ENCODE measurements around the gene GMDS.

GMDS gene

DNA sequence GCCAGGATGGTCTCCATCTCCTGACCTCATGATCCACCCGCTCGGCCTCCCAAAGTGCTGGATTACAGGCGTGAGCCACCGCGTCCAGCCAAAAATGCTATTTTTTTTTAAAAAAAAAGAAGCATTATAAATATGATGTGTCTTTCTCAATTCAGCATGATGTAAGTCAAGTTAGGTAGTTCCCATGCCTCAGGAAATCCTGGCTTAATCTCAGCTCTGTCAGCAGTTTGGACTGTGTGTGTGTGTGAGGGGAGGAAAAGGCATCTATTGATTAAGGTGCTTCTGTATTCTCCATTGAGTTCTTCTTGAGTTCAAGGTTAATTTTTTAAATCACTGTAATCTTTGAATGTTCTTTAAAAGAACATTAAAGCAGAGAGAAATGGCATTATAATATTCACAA, 51.5 kb downstream of the GMDS start:
- in situ Hi-C loops (cut with HindIII; ENCODE audit: low sequenced_read_pairs), result no loop called here
- DNase-seq (ENCODE audit: low read depth, low spot score), result no peak
- TF ChIP-seq, protein P1, sequence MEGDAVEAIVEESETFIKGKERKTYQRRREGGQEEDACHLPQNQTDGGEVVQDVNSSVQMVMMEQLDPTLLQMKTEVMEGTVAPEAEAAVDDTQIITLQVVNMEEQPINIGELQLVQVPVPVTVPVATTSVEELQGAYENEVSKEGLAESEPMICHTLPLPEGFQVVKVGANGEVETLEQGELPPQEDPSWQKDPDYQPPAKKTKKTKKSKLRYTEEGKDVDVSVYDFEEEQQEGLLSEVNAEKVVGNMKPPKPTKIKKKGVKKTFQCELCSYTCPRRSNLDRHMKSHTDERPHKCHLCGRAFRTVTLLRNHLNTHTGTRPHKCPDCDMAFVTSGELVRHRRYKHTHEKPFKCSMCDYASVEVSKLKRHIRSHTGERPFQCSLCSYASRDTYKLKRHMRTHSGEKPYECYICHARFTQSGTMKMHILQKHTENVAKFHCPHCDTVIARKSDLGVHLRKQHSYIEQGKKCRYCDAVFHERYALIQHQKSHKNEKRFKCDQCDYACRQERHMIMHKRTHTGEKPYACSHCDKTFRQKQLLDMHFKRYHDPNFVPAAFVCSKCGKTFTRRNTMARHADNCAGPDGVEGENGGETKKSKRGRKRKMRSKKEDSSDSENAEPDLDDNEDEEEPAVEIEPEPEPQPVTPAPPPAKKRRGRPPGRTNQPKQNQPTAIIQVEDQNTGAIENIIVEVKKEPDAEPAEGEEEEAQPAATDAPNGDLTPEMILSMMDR (IDR thresholded peaks at IDR 0.05; ENCODE audit: low read depth, low read length), result no peak
- no peak overlapping the region for H3K4me3 ChIP-seq (ENCODE audit: low read depth, low read length)

GRCh38 chr6:2192976-2193375, 52.4 kb downstream of the GMDS start:
- no peak overlapping the region for H3K4me3 ChIP-seq (ENCODE audit: low read depth, low read length)
- DNase-seq (ENCODE audit: low read depth, low spot score), result no peak
- TF ChIP-seq, protein P1 (IDR thresholded peaks at IDR 0.05; ENCODE audit: low read depth, low read length), result no peak
- in situ Hi-C loops (cut with HindIII; ENCODE audit: low sequenced_read_pairs), result no loop called here

DNA sequence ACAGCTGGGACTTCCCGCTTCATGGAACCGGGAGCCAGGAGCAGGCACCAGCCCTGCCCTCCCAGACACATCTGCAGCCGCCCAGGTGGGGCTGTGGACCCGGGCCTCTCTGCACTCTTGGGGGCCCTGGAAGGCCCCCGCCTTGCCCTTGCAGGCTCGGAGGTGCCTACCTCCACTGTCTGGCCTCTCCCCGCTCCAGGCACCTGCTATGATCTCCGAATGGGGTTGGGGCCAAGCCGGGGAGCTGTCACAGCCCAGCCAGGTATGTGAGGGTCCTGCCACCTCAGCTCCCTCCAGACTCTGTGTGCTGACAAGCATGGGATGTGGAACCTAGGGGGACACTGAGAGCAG, 54.0 kb downstream of the GMDS start:
- H3K4me3 ChIP-seq (ENCODE audit: low read depth, low read length), result no peak overlapping the region
- TF ChIP-seq, protein P1 (IDR thresholded peaks at IDR 0.05; ENCODE audit: low read depth, low read length), result no peak
- DNase-seq (ENCODE audit: low read depth, low spot score), result no peak
- in situ Hi-C loops (cut with HindIII; ENCODE audit: low sequenced_read_pairs), result no loop called here

DNA sequence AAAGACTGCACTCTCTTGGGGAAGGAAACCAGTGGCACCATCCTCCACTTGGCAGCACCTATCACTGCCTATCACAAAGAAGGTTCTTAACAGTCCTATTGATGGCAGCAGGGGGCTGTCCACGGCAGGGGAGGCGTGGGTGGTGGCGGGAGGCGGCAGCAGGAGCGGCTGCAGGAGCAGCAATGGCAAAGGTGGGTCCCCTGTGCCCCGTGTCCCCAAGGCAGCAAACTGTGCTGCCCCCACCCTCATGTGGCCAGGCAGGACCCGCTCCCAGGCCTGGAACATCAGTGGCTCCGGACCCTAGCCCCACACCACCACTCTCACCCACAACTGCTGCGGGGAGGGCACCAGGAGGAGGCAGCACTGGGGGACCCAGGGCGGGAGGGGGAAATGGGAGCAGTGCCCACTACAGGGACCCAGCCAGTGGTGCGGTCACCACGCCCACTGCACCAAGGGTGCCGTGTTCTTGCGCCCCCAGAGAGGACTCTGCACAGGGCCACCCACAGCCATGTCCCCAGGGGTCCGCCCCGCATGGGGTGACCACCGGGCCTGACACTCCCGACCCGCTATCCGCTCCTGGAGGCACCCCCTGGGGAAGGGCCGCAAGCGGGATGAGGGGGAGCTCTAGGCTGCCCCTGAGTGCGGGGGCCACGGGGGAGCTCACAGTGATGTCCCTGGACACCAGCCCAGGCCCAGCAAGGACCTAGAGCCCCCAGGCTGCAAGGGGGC, 54.6 kb downstream of the GMDS start:
- DNase-seq (ENCODE audit: low read depth, low spot score), result no peak
- in situ Hi-C loops (cut with HindIII; ENCODE audit: low sequenced_read_pairs), result no loop called here
- no peak overlapping the region for H3K4me3 ChIP-seq (ENCODE audit: low read depth, low read length)
- TF ChIP-seq, protein P1 (IDR thresholded peaks at IDR 0.05; ENCODE audit: low read depth, low read length), result no peak

GRCh38 chr6:2188856-2189384, 56.5 kb downstream of the GMDS start:
- in situ Hi-C loops (cut with HindIII; ENCODE audit: low sequenced_read_pairs), result no loop called here

DNA sequence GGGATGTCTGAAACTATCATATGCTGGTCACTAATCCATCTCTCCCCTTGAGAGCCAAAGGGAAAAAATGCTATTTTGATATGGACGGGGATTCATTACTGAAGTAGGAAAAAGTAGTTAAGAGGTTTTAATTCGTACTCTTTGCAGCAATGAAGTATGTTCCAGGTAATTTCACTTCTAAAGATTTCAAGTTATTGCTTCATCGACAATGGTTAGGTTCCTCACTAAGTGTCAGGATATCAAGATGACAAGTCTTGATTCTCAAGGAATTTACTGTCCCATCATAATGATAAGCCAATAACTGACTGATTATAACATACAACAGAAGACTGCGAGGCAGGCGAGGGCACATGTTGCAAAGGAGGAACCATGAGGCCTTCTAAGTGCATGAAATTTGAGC, 57.0 kb downstream of the GMDS start:
- H3K4me3 ChIP-seq (ENCODE audit: low read depth, low read length), result no peak overlapping the region
- in situ Hi-C loops (cut with HindIII; ENCODE audit: low sequenced_read_pairs), result no loop called here
- DNase-seq (ENCODE audit: low read depth, low spot score), result no peak
- TF ChIP-seq, protein P1 (IDR thresholded peaks at IDR 0.05; ENCODE audit: low read depth, low read length), result no peak

More at GRCh38 chr6:2188856-2189384, 56.5 kb downstream of the GMDS start:
- H3K4me3 ChIP-seq (ENCODE audit: low read depth, low read length), result no peak overlapping the region
- TF ChIP-seq, protein P1 (IDR thresholded peaks at IDR 0.05; ENCODE audit: low read depth, low read length), result no peak
- no peak for DNase-seq (ENCODE audit: low read depth, low spot score)
